A673 (cell line): ENCODE measurements around the gene GPR17.

ENCODE experiments used
- EZH2 ChIP-seq: fragments of 200-600 bp; sonication (generic); IDR thresholded peaks from 2 replicates; pipeline ENCODE4 v1.6.1; 2017; ENCODE audit warnings: borderline replicate concordance, low read depth, mild to moderate bottlenecking, mixed read lengths, antibody characterized with exemption, low read length; ENCODE audit not compliant: poor library complexity, severe bottlenecking
- TF ChIP-seq, protein P1 (sequence below): fragments of 300-800, 200-600 bp; sonication (generic); conservative IDR thresholded peaks from 2 replicates; pipeline ENCODE4 v1.5.1; 2017; ENCODE audit warnings: low read depth, mild to moderate bottlenecking, antibody characterized with exemption, low read length, moderate library complexity, mixed read lengths

- TF ChIP-seq EZH2 = no peak
- TF ChIP-seq, protein P1, sequence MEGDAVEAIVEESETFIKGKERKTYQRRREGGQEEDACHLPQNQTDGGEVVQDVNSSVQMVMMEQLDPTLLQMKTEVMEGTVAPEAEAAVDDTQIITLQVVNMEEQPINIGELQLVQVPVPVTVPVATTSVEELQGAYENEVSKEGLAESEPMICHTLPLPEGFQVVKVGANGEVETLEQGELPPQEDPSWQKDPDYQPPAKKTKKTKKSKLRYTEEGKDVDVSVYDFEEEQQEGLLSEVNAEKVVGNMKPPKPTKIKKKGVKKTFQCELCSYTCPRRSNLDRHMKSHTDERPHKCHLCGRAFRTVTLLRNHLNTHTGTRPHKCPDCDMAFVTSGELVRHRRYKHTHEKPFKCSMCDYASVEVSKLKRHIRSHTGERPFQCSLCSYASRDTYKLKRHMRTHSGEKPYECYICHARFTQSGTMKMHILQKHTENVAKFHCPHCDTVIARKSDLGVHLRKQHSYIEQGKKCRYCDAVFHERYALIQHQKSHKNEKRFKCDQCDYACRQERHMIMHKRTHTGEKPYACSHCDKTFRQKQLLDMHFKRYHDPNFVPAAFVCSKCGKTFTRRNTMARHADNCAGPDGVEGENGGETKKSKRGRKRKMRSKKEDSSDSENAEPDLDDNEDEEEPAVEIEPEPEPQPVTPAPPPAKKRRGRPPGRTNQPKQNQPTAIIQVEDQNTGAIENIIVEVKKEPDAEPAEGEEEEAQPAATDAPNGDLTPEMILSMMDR = no peak
Observed at GRCh38 chr2:127660291-127660578, 14.3 kb downstream of the GPR17 start.
